ENCODE measurements around the gene ATP6V1G3.
"Not testable (repeated sequence)": the region's sequence is repeated elsewhere in the genome, so short reads cannot be mapped to it uniquely, and the experiment has no call there.

Gene ATP6V1G3

GRCh38 chr1:198528364-198528763, 12.1 kb downstream of the ATP6V1G3 start:
- Histone ChIP-seq H3K4me3 (ENCODE audit: low read depth in 1 of 5, low read length in 5 of 5) (no peak overlapping the region), H3K4me1 (ENCODE audit: control insufficient read depth in 5 of 5, insufficient read depth in 5 of 5, low read length in 5 of 5) (peaks cover 0 to 6% (median 3%) of the 10 kb centered on the region in 5 donors), H3K27ac (ENCODE audit: low read depth, low read length) (no peak overlapping the region), H3K9me3 (ENCODE audit: control insufficient read depth in 5 of 5, low read length in 5 of 5) (no peaks in the 10 kb centered on the region), H3K9ac (ENCODE audit: low read length in 5 of 5) (no peak overlapping the region), H3K36me3 (ENCODE audit: control insufficient read depth in 5 of 5, insufficient read depth in 5 of 5, low read length in 5 of 5) (no peaks in the 10 kb centered on the region), H3K27me3 (ENCODE audit: control insufficient read depth in 5 of 5, insufficient read depth in 4 of 5, low read length in 5 of 5) (no peaks in the 10 kb centered on the region)

- Histone ChIP-seq H3K27ac (ENCODE audit: low read depth, low read length) (no peak overlapping the region), H3K4me3 (ENCODE audit: low read depth in 1 of 5, low read length in 5 of 5) (no peak overlapping the region), H3K27me3 (ENCODE audit: control insufficient read depth in 5 of 5, insufficient read depth in 4 of 5, low read length in 5 of 5) (no peaks in the 10 kb centered on the region), H3K9me3 (ENCODE audit: control insufficient read depth in 5 of 5, low read length in 5 of 5) (no peaks in the 10 kb centered on the region), H3K36me3 (ENCODE audit: control insufficient read depth in 5 of 5, insufficient read depth in 5 of 5, low read length in 5 of 5) (no peaks in the 10 kb centered on the region), H3K9ac (ENCODE audit: low read length in 5 of 5) (no peak overlapping the region), H3K4me1 (ENCODE audit: control insufficient read depth in 5 of 5, insufficient read depth in 5 of 5, low read length in 5 of 5) (peaks cover 0 to 3% (median 3%) of the 10 kb centered on the region in 5 donors)
These were observed 15.9 kb downstream of the ATP6V1G3 start for GRCh38 chr1:198524556-198524955.

- not testable (repeated sequence) for H3K36me3 ChIP-seq (ENCODE audit: control insufficient read depth in 5 of 5, insufficient read depth in 5 of 5, low read length in 5 of 5); H3K4me1 ChIP-seq (ENCODE audit: control insufficient read depth in 5 of 5, insufficient read depth in 5 of 5, low read length in 5 of 5); H3K27me3 ChIP-seq (ENCODE audit: control insufficient read depth in 5 of 5, insufficient read depth in 4 of 5, low read length in 5 of 5); H3K9me3 ChIP-seq (ENCODE audit: control insufficient read depth in 5 of 5, low read length in 5 of 5); H3K9ac ChIP-seq (ENCODE audit: low read length in 5 of 5); H3K27ac ChIP-seq (ENCODE audit: low read depth, low read length); H3K4me3 ChIP-seq (ENCODE audit: low read depth in 1 of 5, low read length in 5 of 5)
These were observed 16.4 kb downstream of the ATP6V1G3 start for GRCh38 chr1:198524127-198524526.

- H3K36me3 ChIP-seq (ENCODE audit: control insufficient read depth in 5 of 5, insufficient read depth in 5 of 5, low read length in 5 of 5) = no peaks in the 10 kb centered on the region
- no peak overlapping the region for H3K4me3 ChIP-seq (ENCODE audit: low read depth in 1 of 5, low read length in 5 of 5)
- no peaks in the 10 kb centered on the region for H3K4me1 ChIP-seq (ENCODE audit: control insufficient read depth in 5 of 5, insufficient read depth in 5 of 5, low read length in 5 of 5)
- no peak overlapping the region for H3K27ac ChIP-seq (ENCODE audit: low read depth, low read length)
- H3K9ac ChIP-seq (ENCODE audit: low read length in 5 of 5) = no peak overlapping the region
- no peaks in the 10 kb centered on the region for H3K9me3 ChIP-seq (ENCODE audit: control insufficient read depth in 5 of 5, low read length in 5 of 5)
- H3K27me3 ChIP-seq (ENCODE audit: control insufficient read depth in 5 of 5, insufficient read depth in 4 of 5, low read length in 5 of 5) = no peaks in the 10 kb centered on the region
These were observed 17.1 kb downstream of the ATP6V1G3 start for GRCh38 chr1:198523182-198523950.

- H3K4me1 ChIP-seq (ENCODE audit: control insufficient read depth in 5 of 5, insufficient read depth in 5 of 5, low read length in 5 of 5) = no peaks in the 10 kb centered on the region
These were observed 19.8 kb downstream of the ATP6V1G3 start for GRCh38 chr1:198520524-198521254.

GRCh38 chr1:198519639-198520501, 20.6 kb downstream of the ATP6V1G3 start:
- Histone ChIP-seq H3K9ac (ENCODE audit: low read length in 5 of 5) (no peak overlapping the region), H3K4me3 (ENCODE audit: low read depth in 1 of 5, low read length in 5 of 5) (no peak overlapping the region), H3K27me3 (ENCODE audit: control insufficient read depth in 5 of 5, insufficient read depth in 4 of 5, low read length in 5 of 5) (no peaks in the 10 kb centered on the region), H3K36me3 (ENCODE audit: control insufficient read depth in 5 of 5, insufficient read depth in 5 of 5, low read length in 5 of 5) (no peaks in the 10 kb centered on the region), H3K27ac (ENCODE audit: low read depth, low read length) (no peak overlapping the region), H3K9me3 (ENCODE audit: control insufficient read depth in 5 of 5, low read length in 5 of 5) (no peaks in the 10 kb centered on the region), H3K4me1 (ENCODE audit: control insufficient read depth in 5 of 5, insufficient read depth in 5 of 5, low read length in 5 of 5) (no peaks in the 10 kb centered on the region)

More at GRCh38 chr1:198520524-198521254, 19.8 kb downstream of the ATP6V1G3 start:
- H3K4me3 ChIP-seq (ENCODE audit: low read depth in 1 of 5, low read length in 5 of 5) = no peak overlapping the region
- H3K27me3 ChIP-seq (ENCODE audit: control insufficient read depth in 5 of 5, insufficient read depth in 4 of 5, low read length in 5 of 5) = no peaks in the 10 kb centered on the region
- H3K36me3 ChIP-seq (ENCODE audit: control insufficient read depth in 5 of 5, insufficient read depth in 5 of 5, low read length in 5 of 5) = no peaks in the 10 kb centered on the region
- H3K27ac ChIP-seq (ENCODE audit: low read depth, low read length) = no peak overlapping the region
- no peaks in the 10 kb centered on the region for H3K9me3 ChIP-seq (ENCODE audit: control insufficient read depth in 5 of 5, low read length in 5 of 5)
- no peak overlapping the region for H3K9ac ChIP-seq (ENCODE audit: low read length in 5 of 5)

- H3K4me1 ChIP-seq (ENCODE audit: control insufficient read depth in 5 of 5, insufficient read depth in 5 of 5, low read length in 5 of 5) = no peaks in the 10 kb centered on the region
- H3K36me3 ChIP-seq (ENCODE audit: control insufficient read depth in 5 of 5, insufficient read depth in 5 of 5, low read length in 5 of 5) = no peaks in the 10 kb centered on the region
- no peak overlapping the region for H3K27ac ChIP-seq (ENCODE audit: low read depth, low read length)
These were observed 22.8 kb downstream of the ATP6V1G3 start for GRCh38 chr1:198517623-198518199.

GRCh38 chr1:198500096-198500495, 40.4 kb downstream of the ATP6V1G3 start:
- no peaks in the 10 kb centered on the region for H3K36me3 ChIP-seq (ENCODE audit: control insufficient read depth in 5 of 5, insufficient read depth in 5 of 5, low read length in 5 of 5)
- H3K9ac ChIP-seq (ENCODE audit: low read length in 5 of 5) = no peak overlapping the region
- H3K4me3 ChIP-seq (ENCODE audit: low read depth in 1 of 5, low read length in 5 of 5) = no peak overlapping the region
- peaks cover 0 to 6% (median 0%) of the 10 kb centered on the region in 5 donors for H3K4me1 ChIP-seq (ENCODE audit: control insufficient read depth in 5 of 5, insufficient read depth in 5 of 5, low read length in 5 of 5)
- H3K9me3 ChIP-seq (ENCODE audit: control insufficient read depth in 5 of 5, low read length in 5 of 5) = peaks cover 0 to 13% (median 4%) of the 10 kb centered on the region in 5 donors
- H3K27me3 ChIP-seq (ENCODE audit: control insufficient read depth in 5 of 5, insufficient read depth in 4 of 5, low read length in 5 of 5) = no peaks in the 10 kb centered on the region
- H3K27ac ChIP-seq (ENCODE audit: low read depth, low read length) = no peak overlapping the region

More at GRCh38 chr1:198517623-198518199, 22.8 kb downstream of the ATP6V1G3 start:
- Histone ChIP-seq H3K9ac (ENCODE audit: low read length in 5 of 5) (no peak overlapping the region), H3K9me3 (ENCODE audit: control insufficient read depth in 5 of 5, low read length in 5 of 5) (no peaks in the 10 kb centered on the region), H3K4me3 (ENCODE audit: low read depth in 1 of 5, low read length in 5 of 5) (no peak overlapping the region), H3K27me3 (ENCODE audit: control insufficient read depth in 5 of 5, insufficient read depth in 4 of 5, low read length in 5 of 5) (no peaks in the 10 kb centered on the region)

GRCh38 chr1:198499588-198499987, 40.9 kb downstream of the ATP6V1G3 start:
- Histone ChIP-seq H3K36me3 (ENCODE audit: control insufficient read depth in 5 of 5, insufficient read depth in 5 of 5, low read length in 5 of 5) (no peaks in the 10 kb centered on the region), H3K9me3 (ENCODE audit: control insufficient read depth in 5 of 5, low read length in 5 of 5) (peaks cover 0 to 13% (median 4%) of the 10 kb centered on the region in 5 donors), H3K4me3 (ENCODE audit: low read depth in 1 of 5, low read length in 5 of 5) (no peak overlapping the region), H3K27me3 (ENCODE audit: control insufficient read depth in 5 of 5, insufficient read depth in 4 of 5, low read length in 5 of 5) (no peaks in the 10 kb centered on the region), H3K9ac (ENCODE audit: low read length in 5 of 5) (no peak overlapping the region), H3K27ac (ENCODE audit: low read depth, low read length) (no peak overlapping the region), H3K4me1 (ENCODE audit: control insufficient read depth in 5 of 5, insufficient read depth in 5 of 5, low read length in 5 of 5) (peaks cover 0 to 6% (median 0%) of the 10 kb centered on the region in 5 donors)

Data from subcutaneous abdominal adipose tissue (tissue), 5 donors.